Esophagus muscularis mucosa (tissue), 2 donors: ENCODE measurements around the gene MLN.

Source experiments
- EP300 ChIP-seq: sonication (generic); formaldehyde crosslinking; IDR thresholded peaks from one replicate; pipeline ENCODE4 v1.6.1; 2017; ENCODE audit warnings: antibody characterized with exemption
- POLR2A ChIP-seq: fragments of 450-650 bp; IDR thresholded peaks from one replicate; pipeline ENCODE4 v1.6.1; 2017; ENCODE audit warnings: antibody characterized with exemption, moderate library complexity, mild to moderate bottlenecking, low read depth

DNA sequence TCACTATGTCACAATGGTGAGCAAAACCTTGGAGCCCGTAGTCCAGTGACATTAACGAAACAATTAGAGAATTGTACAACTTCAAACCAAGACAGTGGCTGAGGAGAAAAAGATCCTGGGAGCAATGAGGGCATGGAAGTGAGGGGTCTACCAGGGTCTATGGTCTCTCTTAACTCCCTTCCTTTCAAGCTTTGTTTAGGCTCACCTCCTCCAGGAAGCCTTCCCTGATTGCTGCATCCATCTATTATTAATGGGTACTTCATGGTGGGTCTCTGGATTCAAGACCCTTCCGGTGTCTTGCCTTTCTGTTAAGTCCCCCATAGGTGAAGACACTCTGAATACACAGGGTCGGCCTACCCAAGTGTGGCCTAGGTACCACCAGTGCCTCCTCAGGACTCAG lies 38.1 kb upstream of the MLN start:
- TF ChIP-seq EP300 = no peak
- TF ChIP-seq POLR2A = no peak
